ENCODE data around the gene DHX32. TPM values are rescaled to one million over a fixed set of nuclear protein-coding genes. Genes with fewer than 3 reads are reported as not detected.
A peak's percentile ranks its signal among the peaks of the same experiment; 100 is the strongest.

The DHX32 gene
- total RNA-seq, 1 donor from 2014 or later: 24.9 TPM

DNA sequence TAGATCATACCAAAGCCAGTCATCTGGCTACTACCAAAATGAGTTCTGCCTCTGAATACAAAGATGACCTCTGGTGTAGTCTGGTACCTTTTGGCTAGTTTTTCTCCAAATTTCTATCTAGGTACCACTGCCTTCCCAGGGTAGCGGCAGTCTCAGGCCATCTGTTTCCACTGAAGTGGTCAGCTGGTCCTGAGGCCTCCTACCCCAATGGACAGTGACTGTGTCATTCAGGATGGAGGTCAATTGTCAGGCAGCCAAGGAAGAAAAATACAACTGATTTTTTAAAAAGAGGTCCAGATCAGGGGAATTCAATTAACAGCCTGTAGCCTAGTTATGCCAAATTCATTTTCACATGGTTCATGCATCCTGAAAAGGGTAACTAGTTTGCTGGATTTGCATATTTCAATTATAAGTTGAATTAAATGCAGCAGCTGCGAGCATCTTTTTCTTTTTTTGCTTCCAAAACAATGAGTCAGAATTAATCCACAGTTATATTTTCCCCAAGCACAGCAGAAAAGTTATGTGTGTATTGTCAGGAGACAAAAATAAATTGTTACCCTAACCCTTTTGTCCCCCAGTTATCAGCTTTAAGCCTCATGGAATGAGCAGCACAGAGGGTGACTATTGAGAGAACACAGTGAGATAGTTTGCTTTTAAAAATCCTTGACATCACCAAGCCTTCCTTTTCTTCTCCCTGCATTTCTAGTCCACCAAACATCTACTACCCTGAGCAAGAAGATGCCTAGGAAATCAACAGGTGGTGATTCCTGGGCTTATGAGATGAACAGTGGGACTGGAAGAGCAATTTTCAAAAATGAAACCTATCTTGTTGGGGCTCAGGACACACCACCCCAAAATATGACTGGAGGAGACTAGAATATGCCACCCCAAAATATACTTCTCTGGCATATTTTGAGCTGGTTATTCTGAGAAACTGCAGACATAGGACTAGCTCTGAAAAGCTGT lies 30.0 kb downstream of the DHX32 start:
- DNase-seq (ENCODE audit: low spot score in 2 of 2) (no peak), FAIRE-seq (no peak)

DNA sequence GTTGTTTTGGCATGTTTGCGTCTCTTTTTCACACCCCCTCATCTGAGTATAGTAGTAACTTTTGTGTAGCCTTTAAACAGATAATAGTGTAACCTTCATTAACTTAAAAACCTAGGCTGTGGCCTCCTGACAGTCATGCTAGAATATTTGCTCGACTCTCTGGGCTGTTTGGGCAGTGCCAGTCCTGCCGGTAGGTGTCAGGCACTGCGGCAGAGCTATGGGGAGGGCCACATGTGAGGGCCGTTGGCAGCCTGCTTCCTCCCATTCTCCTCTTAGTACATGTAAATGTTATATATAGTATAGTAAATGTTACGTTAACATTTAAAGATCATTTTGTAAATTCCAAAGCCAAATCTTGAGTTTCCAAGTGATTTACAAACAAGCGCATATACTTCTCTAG lies 31.6 kb downstream of the DHX32 start:
- FAIRE-seq (no peak), DNase-seq (ENCODE audit: low spot score in 2 of 2) (no peak)

DNA sequence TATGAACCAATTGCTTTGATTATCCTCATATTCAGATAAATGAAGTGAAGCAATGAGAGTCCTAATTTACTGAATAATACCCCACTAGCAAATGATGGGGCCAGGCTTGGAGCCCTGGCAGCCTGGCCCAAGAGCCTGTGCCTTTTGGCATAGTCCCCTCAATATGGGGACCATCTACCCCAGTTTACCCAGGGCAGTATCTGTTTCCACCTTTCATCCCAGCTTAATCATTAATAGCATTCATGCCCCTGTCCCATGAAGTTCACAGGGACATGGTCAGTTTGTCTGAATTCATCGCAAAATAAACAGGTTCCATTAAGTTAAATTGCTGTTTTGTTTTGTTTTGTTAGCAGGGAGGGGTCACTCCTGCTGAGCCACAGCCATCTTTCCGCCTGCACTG lies 32.2 kb downstream of the DHX32 start:
- FAIRE-seq (no peak), DNase-seq (ENCODE audit: low spot score in 2 of 2) (no peak)

DNA sequence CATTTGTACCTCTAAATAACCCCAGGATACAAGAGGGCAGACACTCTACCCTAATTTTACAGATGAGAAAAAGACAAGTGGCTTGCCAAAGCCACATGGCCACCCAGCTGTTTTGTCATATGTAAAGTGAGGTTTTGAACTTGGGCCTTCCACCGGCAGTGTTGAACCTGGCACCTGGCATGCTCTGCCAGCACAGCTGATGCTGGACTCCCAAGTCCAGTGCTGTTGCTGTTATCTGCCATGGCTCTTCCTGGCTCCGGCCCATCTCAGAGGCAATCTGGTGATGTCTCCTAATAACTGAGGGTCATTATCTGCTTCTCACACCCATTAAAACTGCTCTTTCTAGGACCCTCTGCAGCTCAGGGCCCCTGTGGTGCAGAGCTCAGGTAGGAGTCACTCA lies 32.7 kb downstream of the DHX32 start:
- DNase-seq (ENCODE audit: low spot score in 2 of 2): no peak
- FAIRE-seq: no peak

GRCh38 chr10:125846894-125847293 lies 34.2 kb downstream of the DHX32 start:
- no peak for FAIRE-seq

GRCh38 chr10:125845617-125846016 lies 35.5 kb downstream of the DHX32 start:
- no peak for FAIRE-seq
- no peak for DNase-seq (ENCODE audit: low spot score in 2 of 2)

More at GRCh38 chr10:125846894-125847293, 34.2 kb downstream of the DHX32 start:
- DNase-seq (ENCODE audit: low spot score in 2 of 2): no peak

DNA sequence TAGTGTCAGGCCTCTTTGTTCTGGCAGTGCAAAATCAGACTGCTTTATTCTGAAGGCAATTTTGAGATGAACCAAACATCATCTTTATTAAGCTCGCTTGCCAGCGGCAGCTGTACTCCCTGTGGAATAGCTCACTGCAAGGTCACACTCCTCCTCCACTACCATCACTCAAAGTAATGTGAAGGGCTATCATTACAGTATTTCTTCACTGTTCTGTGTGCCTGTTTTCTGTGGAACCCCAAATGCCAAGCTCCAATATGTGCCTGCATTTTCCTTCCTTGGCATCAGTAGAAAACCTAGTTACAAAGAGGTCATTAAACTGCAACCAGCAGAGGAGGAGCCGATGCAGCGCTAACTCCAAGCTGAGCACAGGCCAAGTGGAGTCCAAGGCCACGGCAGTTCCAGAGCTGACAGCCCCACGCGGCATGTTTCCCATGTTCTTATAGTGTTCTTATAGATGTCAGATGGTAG lies 36.3 kb downstream of the DHX32 start:
- no peak for DNase-seq (ENCODE audit: low spot score in 2 of 2)
- no peak for FAIRE-seq

GRCh38 chr10:125843603-125844329 lies 37.3 kb downstream of the DHX32 start:
- no peak for FAIRE-seq
- no peak for DNase-seq (ENCODE audit: low spot score in 2 of 2)

GRCh38 chr10:125840955-125841354 lies 40.1 kb downstream of the DHX32 start:
- FAIRE-seq (no peak), DNase-seq (ENCODE audit: low spot score in 2 of 2) (no peak)

GRCh38 chr10:125840406-125840805 lies 40.7 kb downstream of the DHX32 start:
- no peak for FAIRE-seq
- DNase-seq (ENCODE audit: low spot score in 2 of 2): no peak

- no peak for DNase-seq (ENCODE audit: low spot score in 2 of 2)
- no peak for FAIRE-seq
Measured at GRCh38 chr10:125838802-125839575, 42.1 kb downstream of the DHX32 start.

GRCh38 chr10:125836746-125837145 lies 44.3 kb downstream of the DHX32 start:
- no peak for FAIRE-seq

DNA sequence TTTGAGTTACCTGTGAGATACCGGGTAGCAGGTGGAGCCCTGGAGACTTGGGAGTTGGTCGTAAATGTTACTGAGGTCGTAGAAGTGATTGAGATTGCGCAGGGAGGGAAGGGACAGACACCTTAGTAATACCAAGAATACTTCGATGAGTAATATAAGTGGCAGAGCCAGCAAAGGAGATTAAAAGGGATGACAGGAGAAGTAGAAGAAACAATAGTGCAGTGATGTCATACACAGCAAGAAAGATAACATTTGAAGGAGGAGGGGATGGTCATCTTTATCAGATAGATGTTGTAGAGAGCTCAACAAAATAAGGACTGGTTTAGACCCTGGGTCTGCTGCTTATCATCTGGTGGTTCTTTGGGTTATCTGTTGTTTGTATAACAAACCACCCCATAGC lies 52.8 kb downstream of the DHX32 start:
- FAIRE-seq (no peak), DNase-seq (ENCODE audit: low spot score in 2 of 2) (no peak)

More at GRCh38 chr10:125836746-125837145, 44.3 kb downstream of the DHX32 start:
- DNase-seq (ENCODE audit: low spot score in 2 of 2): no peak

GRCh38 chr10:125827133-125827532 lies 54.0 kb downstream of the DHX32 start:
- FAIRE-seq: no peak
- no peak for DNase-seq (ENCODE audit: low spot score in 2 of 2)

DNA sequence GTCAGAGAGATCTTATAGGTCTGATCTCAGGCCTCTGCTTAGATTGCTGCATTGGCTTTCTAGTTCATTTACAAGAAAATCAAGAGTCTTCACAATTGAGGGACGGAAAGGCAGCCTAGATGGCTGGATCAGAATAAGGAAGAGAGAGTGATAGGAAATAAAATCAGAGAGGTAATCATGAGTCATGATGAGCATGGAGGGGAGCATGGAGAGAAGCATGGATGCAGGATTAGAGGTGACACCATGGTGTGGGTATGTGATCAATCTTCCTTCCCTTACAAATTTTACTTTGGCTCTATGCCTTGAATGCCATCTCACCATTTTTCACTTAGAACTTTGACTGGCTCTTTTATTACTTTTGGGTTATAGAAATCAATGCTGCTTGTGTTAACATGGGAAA lies 56.4 kb downstream of the DHX32 start:
- FAIRE-seq: no peak
- DNase-seq (ENCODE audit: low spot score in 2 of 2): no peak

DNA sequence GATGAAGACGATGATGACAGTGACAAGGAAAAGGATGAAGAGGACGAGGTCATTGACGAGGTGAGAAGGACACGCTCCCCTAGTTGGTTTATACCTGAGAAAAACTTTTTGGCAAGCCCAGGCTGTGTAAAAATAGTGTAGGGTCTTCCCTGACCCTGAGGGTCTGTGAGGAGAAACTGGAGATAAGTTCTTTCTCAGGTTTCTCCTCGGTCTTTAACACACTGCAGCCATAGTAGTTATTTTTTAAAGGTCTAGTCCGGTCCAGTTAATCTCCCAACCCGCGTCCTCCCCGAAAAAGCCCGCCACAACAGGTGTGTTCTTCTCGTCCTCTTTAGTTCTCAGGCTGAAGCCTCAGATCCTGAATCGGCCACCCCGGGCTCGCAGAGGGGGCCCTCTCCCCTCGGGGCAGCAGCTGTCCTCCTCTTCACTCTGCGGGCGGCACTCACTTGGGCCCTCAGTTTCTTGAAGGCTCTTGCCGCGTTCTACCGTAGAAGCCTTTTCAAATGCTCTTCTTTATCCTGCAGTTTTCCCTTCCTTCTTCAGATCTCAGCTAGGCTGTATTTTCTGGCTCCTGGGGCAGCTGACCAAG lies 57.3 kb downstream of the DHX32 start:
- FAIRE-seq (no peak), DNase-seq (ENCODE audit: low spot score in 2 of 2) (no peak)

GRCh38 chr10:125822878-125823662 lies 58.0 kb downstream of the DHX32 start, which contains the start of the genes BCCIP and UROS:
BCCIP (plus strand) TSS chr10:125823546; CDS start chr10:125823558, 12 bp downstream.
UROS (minus strand) TSS chr10:125823258; CDS start chr10:125816499, 6,759 bp downstream.
- peak; percentile 89 to 93 for DNase-seq (ENCODE audit: low spot score in 2 of 2)
- FAIRE-seq: no peak

GRCh38 chr10:125820701-125821100 lies 60.4 kb downstream of the DHX32 start:
- no peak for FAIRE-seq
- no peak for DNase-seq (ENCODE audit: low spot score in 2 of 2)

- no peak for DNase-seq (ENCODE audit: low spot score in 2 of 2)
- FAIRE-seq: no peak
Measured at GRCh38 chr10:125817337-125817946, 63.6 kb downstream of the DHX32 start.
